K562 (cell line): ENCODE data around the gene CAPZA1. TPM values are rescaled to one million over a fixed set of nuclear protein-coding genes. Genes with fewer than 3 reads are reported as not detected.

Experiments
- ATAC-seq: fragments of 200-7000 bp; cut with Tn5 transposase; 3 replicates; pipeline ENCODE4 v1.9.1; 2020; ENCODE audit warnings: moderate library complexity
- BruUV-seq: library from RNA; stranded (reverse); fragments of 400-500 nt; replicated peaks from 2 replicates; lab custom pipeline; 2021; lab: Mats Ljungman, UMichigan
- CTCF ChIA-PET: fragments of 300-600 bp; formaldehyde crosslinking; extraction: SDS; loops from one replicate; lab custom pipeline; 2021; ENCODE audit warnings: low intra/inter-chr PET ratio; lab: Yijun Ruan, JAX
- POLR2A ChIA-PET: fragments of 300-600, 350-650 bp; sonication (Branson Sonifier 250); formaldehyde crosslinking; extraction: SDS; loops from one replicate; lab custom pipeline; 2021; ENCODE audit warnings: antibody characterized with exemption, inconsistent platforms; lab: Yijun Ruan, JAX
- DNase-seq, 4 experiments: peaks; one replicate each; pipeline versions ENCODE4 v3.0.0 to v3.0.0-alpha.2; 2011 to 2018; ENCODE audit warnings: low spot score in 3 of 4, mixed read lengths in 3 of 4; ENCODE audit errors: extremely low read depth in 1 of 4
- FAIRE-seq: peaks from 2 replicates; lab custom pipeline; 2011; peaks lifted over from hg19 to GRCh38; lab: Jason Lieb, UNC
- H2AFZ ChIP-seq: 2 replicates; pipeline ENCODE4 v1.6.0; 2011; ENCODE audit warnings: low read depth, low read length, control low read depth, inconsistent platforms
- H3K27ac ChIP-seq: fragments of 200-600 bp; 3 replicates; pipeline ENCODE4 v1.8.0; 2011; ENCODE audit warnings: low read depth, mild to moderate bottlenecking, control low read depth, inconsistent platforms, low read length, moderate library complexity, mixed read lengths; ENCODE audit errors: extremely low read depth
- H3K27me3 ChIP-seq, 2 experiments: fragments of 300-600 bp in 1 of 2; 2 replicates in 1 of 2; 3 replicates in 1 of 2; pipeline versions ENCODE4 v1.6.0 to v1.8.0; 2011; ENCODE audit warnings: inconsistent platforms in 2 of 2, low read length in 2 of 2, mild to moderate bottlenecking in 1 of 2, mixed read lengths in 1 of 2, moderate library complexity in 1 of 2; ENCODE audit not compliant: control insufficient read depth in 2 of 2, insufficient read depth in 2 of 2
- H3K36me3 ChIP-seq: fragments of 300-600 bp; 3 replicates; pipeline ENCODE4 v1.8.0; 2011; ENCODE audit warnings: mild to moderate bottlenecking, low read length, inconsistent platforms; ENCODE audit not compliant: control insufficient read depth, insufficient read depth
- H3K4me1 ChIP-seq, 2 experiments: fragments of 200-600 bp in 1 of 2; replicated peaks in 1 of 2; 2 replicates in 1 of 2; 3 replicates in 1 of 2; pipeline versions ENCODE4 v1.5.1 to v1.8.0; 2011; ENCODE audit warnings: inconsistent platforms in 2 of 2, low read length in 2 of 2, mild to moderate bottlenecking in 1 of 2, mixed read lengths in 1 of 2, moderate library complexity in 1 of 2; ENCODE audit not compliant: control insufficient read depth in 2 of 2, insufficient read depth in 2 of 2
- H3K4me2 ChIP-seq: 2 replicates; pipeline ENCODE4 v1.6.1; 2011; ENCODE audit warnings: low read length, control low read depth, inconsistent platforms, mixed read lengths; ENCODE audit not compliant: insufficient read depth
- H3K4me3 ChIP-seq: fragments of 200-600 bp; sonication (generic), shearing (Covaris generic); 2 replicates; pipeline ENCODE4 v1.5.1; 2016; ENCODE audit warnings: control low read depth, inconsistent platforms
- H3K79me2 ChIP-seq: fragments of 200-600 bp; 3 replicates; pipeline ENCODE4 v1.8.0; 2011; ENCODE audit warnings: low read length, inconsistent platforms; ENCODE audit not compliant: control insufficient read depth, insufficient read depth
- H3K9ac ChIP-seq, 2 experiments: 2 replicates each; pipeline versions ENCODE4 v1.6.0 to v1.6.1; 2011; ENCODE audit warnings: low read depth in 2 of 2, low read length in 2 of 2, control low read depth in 1 of 2, inconsistent platforms in 1 of 2, mild to moderate bottlenecking in 1 of 2, mixed read lengths in 1 of 2; ENCODE audit not compliant: insufficient read depth in 1 of 2
- H3K9me1 ChIP-seq: one replicate; pipeline ENCODE4 v1.6.0; 2011; ENCODE audit warnings: inconsistent platforms, mild to moderate bottlenecking, low read length, moderate library complexity; ENCODE audit not compliant: control insufficient read depth, insufficient read depth
- H3K9me3 ChIP-seq: replicated peaks from 2 replicates; pipeline ENCODE4 v1.5.1; 2011; ENCODE audit warnings: low read depth, low read length, inconsistent platforms; ENCODE audit not compliant: control insufficient read depth, insufficient read depth
- H4K20me1 ChIP-seq: replicated peaks from 2 replicates; pipeline ENCODE4 v1.6.1; 2011; ENCODE audit warnings: low read length, inconsistent platforms, mixed read lengths; ENCODE audit not compliant: control insufficient read depth, insufficient read depth
- ARID3B ChIP-seq: fragments of 250-450 bp; sonication (Bioruptor Pico); IDR thresholded peaks from 2 replicates; pipeline ENCODE4 v1.4.0; 2020; ENCODE audit warnings: borderline replicate concordance
- BDP1 ChIP-seq: IDR thresholded peaks from 3 replicates; pipeline ENCODE4 v1.6.1; 2011; ENCODE audit not compliant: insufficient read length, insufficient read depth
- BRCA1 ChIP-seq, 2 experiments: fragments of 450-650 bp in 1 of 2; sonication (generic) in 1 of 2; formaldehyde crosslinking in 1 of 2; IDR thresholded peaks; 2 replicates each; pipeline versions ENCODE4 v1.5.0 to v1.6.1; 2017 to 2020; ENCODE audit warnings: mild to moderate bottlenecking in 1 of 2, missing genetic modification reagents in 1 of 2
- CBFA2T2 ChIP-seq: fragments of 450-650 bp; conservative IDR thresholded peaks from 2 replicates; pipeline ENCODE4 v1.6.1; 2017; ENCODE audit warnings: mild to moderate bottlenecking
- HDAC1 ChIP-seq, 2 experiments: fragments of 450-650 bp; IDR thresholded peaks; 2 replicates each; pipeline ENCODE4 v1.6.1; 2016 to 2017; ENCODE audit warnings: inconsistent platforms in 1 of 2, mild to moderate bottlenecking in 1 of 2, moderate library complexity in 1 of 2
- HMGXB4 ChIP-seq: sonication (generic); formaldehyde crosslinking; IDR thresholded peaks from 2 replicates; pipeline ENCODE4 v1.8.1; 2023; ENCODE audit warnings: mild to moderate bottlenecking, missing genetic modification reagents
- JUN ChIP-seq, 2 experiments: sonication (generic) in 1 of 2; formaldehyde crosslinking in 1 of 2; IDR thresholded peaks; 2 replicates each; pipeline versions ENCODE4 v1.6.1 to v1.8.0; 2012 to 2022; ENCODE audit warnings: borderline replicate concordance in 2 of 2, mild to moderate bottlenecking in 2 of 2, improper control_type of control experiment in 1 of 2, low read depth in 1 of 2, low read length in 1 of 2, missing genetic modification reagents in 1 of 2
- MAX ChIP-seq: sonication (generic); formaldehyde crosslinking; IDR thresholded peaks from 2 replicates; pipeline ENCODE4 v1.9.0; 2022; ENCODE audit warnings: mild to moderate bottlenecking, missing genetic modification reagents
- PYGO2 ChIP-seq: fragments of 450-650 bp; IDR thresholded peaks from 2 replicates; pipeline ENCODE4 v1.6.1; 2016; ENCODE audit warnings: mild to moderate bottlenecking, missing genetic modification characterization, moderate library complexity, missing compliant biosample characterization
- SIX5 ChIP-seq, 2 experiments: IDR thresholded peaks; 2 replicates each; pipeline ENCODE4 v1.6.1; 2011; ENCODE audit warnings: low read length in 2 of 2, borderline replicate concordance in 1 of 2, low read depth in 1 of 2, mild to moderate bottlenecking in 1 of 2, moderate library complexity in 1 of 2; ENCODE audit not compliant: insufficient read depth in 1 of 2
- TFAP4 ChIP-seq: sonication (generic); formaldehyde crosslinking; IDR thresholded peaks from 2 replicates; pipeline ENCODE4 v1.8.0; 2022; ENCODE audit warnings: missing genetic modification reagents, mild to moderate bottlenecking, moderate library complexity, borderline replicate concordance
- ZBTB7A ChIP-seq: IDR thresholded peaks from 2 replicates; pipeline ENCODE4 v1.6.1; 2011; ENCODE audit warnings: low read depth, mild to moderate bottlenecking, low read length, moderate library complexity, borderline replicate concordance; ENCODE audit not compliant: control insufficient read depth
- ZEB2 ChIP-seq: fragments of 450-650 bp; IDR thresholded peaks from 2 replicates; pipeline ENCODE4 v1.6.1; 2016
- ZKSCAN1 ChIP-seq: fragments of 150-350 bp; IDR thresholded peaks from 2 replicates; pipeline ENCODE4 v1.6.1; 2016; ENCODE audit warnings: low read depth, low read length
- ZNF449 ChIP-seq: fragments of 250-450 bp; sonication (Bioruptor Pico); IDR thresholded peaks from 2 replicates; pipeline ENCODE4 v1.8.0; 2022; ENCODE audit warnings: moderate library complexity, mild to moderate bottlenecking, inconsistent platforms
- WGBS: fragments of 100-300 bp; shearing (Covaris generic); methylation state at CpG from one replicate; pipeline ENCODE4 v1.1.6; 2016; ENCODE audit warnings: low coverage, mixed read lengths; ENCODE audit not compliant: insufficient coverage; ENCODE audit errors: missing lambda C conversion rate; 5-methylcytosine and 5-hydroxymethylcytosine counted together
- in situ Hi-C: fragments of 300-500 bp; cut with MboI; formaldehyde crosslinking; loops from 4 replicates; pipeline ENCODE4 v1.15.0; 2018; ENCODE audit warnings: inconsistent platforms, mixed read lengths
- intact Hi-C: fragments of 100-400 bp; cut with micrococcal nuclease; formaldehyde crosslinking; loops from 2 replicates; pipeline ENCODE4 v1.14.2; 2022
- polyA plus RNA-seq, 8 experiments: library from polyadenylated mRNA; depleted of rRNA in 4 of 8; stranded (reverse) in 5 of 8; unstranded in 3 of 8; fragments of >200 nt; fragmentation: Nextera tagmentation in 2 of 8; fragmentation: Illumina TruSeq in 1 of 8; extraction: Ambion mirVana in 2 of 8; extraction: Trizol in 1 of 8; gene quantifications; 2 replicates each; pipeline versions ENCODE4 v1.2.1 to v1.2.3, GENCODE V29; 2011 to 2014; ENCODE audit warnings: inconsistent platforms in 1 of 8, missing spikeins in 1 of 8
- total RNA-seq, 7 experiments: library from RNA; depleted of rRNA in 6 of 7; stranded (reverse); fragments of >200 nt in 6 of 7; fragmentation: Illumina TruSeq in 2 of 7; extraction: Trizol in 2 of 7; gene quantifications; 2 replicates each; pipeline versions ENCODE4 v1.2.1 to v1.2.3, GENCODE V29; 2011 to 2021; ENCODE audit warnings: low replicate concordance in 1 of 7

Gene CAPZA1
- total and polyA plus RNA-seq, 9 of the 15 experiments (the other 6 are each of a cell fraction or from before 2014, with no cell fraction given), result 237 to 1,020 (median 306) TPM

GRCh38 chr1:112688781-112689193 lies 69.2 kb downstream of the CAPZA1 start:
- in situ Hi-C loops, result no loop called here
- Histone ChIP-seq H3K4me1 (peaks cover 18% of the 10 kb centered on the region in 2 experiments; a peak in 4 of 5 replicates), H3K27me3 (no peaks in the 10 kb centered on the region), H4K20me1 (peaks cover 6% of the 10 kb centered on the region), H3K4me3 (no peak overlapping the region), H3K79me2 (peaks cover 3% of the 10 kb centered on the region; the same call in 1 of the 3 replicates), H3K4me2 (no peak overlapping the region), H3K9ac (peak overlapping the region in 1 of 2 experiments; percentile 62; a peak in 2 of 4 replicates), H3K9me1 (peaks cover 9% of the 10 kb centered on the region), H3K9me3 (no peaks in the 10 kb centered on the region), H3K27ac (no peak overlapping the region), H3K36me3 (peaks cover 60% of the 10 kb centered on the region), H2AFZ (no peak overlapping the region)
- BruUV-seq, result no TSS peak
- DNase-seq (peak in 1 of 4 experiments; percentile 67), FAIRE-seq (peak; percentile 85), ATAC-seq (peak; percentile 54)
- intact Hi-C loops, result no loop called here
- ChIA-PET POLR2A (interaction anchor here (0.6 to 3.2 kb wide), 5 partner anchors 9 to 102 kb away, joined by 3 to 30 read pairs (median 9); partner anchors contain the start of gene MOV10), CTCF (no interaction called here)
- WGBS, result 25% methylated on average over 13 of the region's 13 CpGs
- no peak for TF ChIP-seq BRCA1 (IDR thresholded peaks at IDR 0.05)
- no peak for TF ChIP-seq BRCA1 (CRISPR knock-in tag; IDR thresholded peaks at IDR 0.05)
- TF ChIP-seq MAX (CRISPR knock-in tag), result 0 out of 2 replicates have a peak, but pooled peaks have one; percentile 27
- TF ChIP-seq ZEB2, result no peak
- peak; percentile 34; the same call in 1 of the 2 replicates for TF ChIP-seq ZBTB7A
- TF ChIP-seq HMGXB4, result no peak
- peak; percentile 50 for TF ChIP-seq CBFA2T2
- no peak for TF ChIP-seq PYGO2 (tag)
- no peak for TF ChIP-seq JUN (IDR thresholded peaks at IDR 0.05; ENCODE audit: borderline replicate concordance, low read depth, low read length)
- 0 out of 2 replicates have a peak, but pooled peaks have one; percentile 40 for TF ChIP-seq JUN (CRISPR knock-in tag; IDR thresholded peaks at IDR 0.05; ENCODE audit: borderline replicate concordance)
- TF ChIP-seq BDP1, result no peak
- no peak for TF ChIP-seq SIX5 (IDR thresholded peaks at IDR 0.05; ENCODE audit: borderline replicate concordance in 1 of 2, insufficient read depth in 1 of 2, low read depth in 1 of 2, low read length in 2 of 2)
- peak in 1 of 2 experiments; percentile 37; a peak in 1 of 4 replicates for TF ChIP-seq HDAC1 (IDR thresholded peaks at IDR 0.05)
- no peak for TF ChIP-seq TFAP4 (CRISPR knock-in tag)
- no peak for TF ChIP-seq ARID3B (CRISPR knock-in tag)
- no peak for TF ChIP-seq ZKSCAN1
- TF ChIP-seq ZNF449 (CRISPR knock-in tag), result no peak
